A549 (cell line): ENCODE data around the gene ADGRG3. TPM values are rescaled to one million over a fixed set of nuclear protein-coding genes. Genes with fewer than 3 reads are reported as not detected.

Source experiments
- ATAC-seq, 2 experiments: fragments of 200-7000 bp in 1 of 2; fragments of >200 bp in 1 of 2; cut with Nextera tagmentation in 1 of 2; cut with Tn5 transposase in 1 of 2; 3 replicates each; pipeline versions ENCODE4 v1.8.0 to v1.9.1; 2018 to 2020; ENCODE audit warnings: mild to moderate bottlenecking in 1 of 2, moderate library complexity in 1 of 2
- CTCF ChIA-PET: fragments of 300-600 bp; sonication (Branson Sonifier 250); formaldehyde crosslinking; extraction: SDS; loops from one replicate; lab custom pipeline; 2021; ENCODE audit warnings: antibody characterized with exemption, inconsistent platforms; lab: Yijun Ruan, JAX
- POLR2A ChIA-PET: fragments of 350-600 bp; formaldehyde crosslinking; extraction: SDS; loops from one replicate; lab custom pipeline; 2021; ENCODE audit warnings: antibody characterized with exemption, inconsistent platforms; lab: Yijun Ruan, JAX
- DNase-seq, 2 experiments: peaks; one replicate each; pipeline versions ENCODE4 v3.0.0 to v3.0.0-alpha.2; 2011 to 2016; ENCODE audit warnings: low read depth in 1 of 2, low spot score in 1 of 2
- FAIRE-seq: peaks from 2 replicates; lab custom pipeline; 2011; peaks lifted over from hg19 to GRCh38; lab: Jason Lieb, UNC
- H3K27ac ChIP-seq, 2 experiments: fragments of >200 bp; sonication (Bioruptor Twin); formaldehyde crosslinking; 3 replicates each; pipeline ENCODE4 v1.5.1; 2016 to 2017
- H3K4me1 ChIP-seq: fragments of >200 bp; sonication (Bioruptor Twin); formaldehyde crosslinking; 3 replicates; pipeline ENCODE4 v1.6.1; 2016
- H3K4me2 ChIP-seq: fragments of >200 bp; sonication (Bioruptor Twin); formaldehyde crosslinking; 3 replicates; pipeline ENCODE4 v1.6.1; 2016
- H3K4me3 ChIP-seq: fragments of >200 bp; sonication (Bioruptor Twin); formaldehyde crosslinking; 3 replicates; pipeline ENCODE4 v1.5.1; 2016
- H3K9me3 ChIP-seq: fragments of >200 bp; sonication (Bioruptor Twin); formaldehyde crosslinking; 3 replicates; pipeline ENCODE4 v1.6.1; 2016
- BHLHE40 ChIP-seq: IDR thresholded peaks from 2 replicates; pipeline ENCODE4 v1.6.1; 2012; ENCODE audit warnings: low read depth, low read length, inconsistent platforms
- CEBPB ChIP-seq, 2 experiments: fragments of >200 bp in 1 of 2; sonication (Bioruptor Twin) in 1 of 2; formaldehyde crosslinking in 1 of 2; IDR thresholded peaks; 2 replicates each; pipeline ENCODE4 v1.6.1; 2012 to 2016
- EHMT2 ChIP-seq: fragments of 200-600 bp; sonication (generic); IDR thresholded peaks from 2 replicates; pipeline ENCODE4 v1.6.1; 2016; ENCODE audit warnings: antibody characterized with exemption, low read depth, mild to moderate bottlenecking, moderate library complexity
- EP300 ChIP-seq, 2 experiments: fragments of >200 bp; sonication (Bioruptor Twin); formaldehyde crosslinking; IDR thresholded peaks; 2 replicates in 1 of 2; 3 replicates in 1 of 2; pipeline ENCODE4 v1.6.1; 2016 to 2017
- FOSL2 ChIP-seq, 2 experiments: fragments of 450-650 bp in 1 of 2; fragments of >200 bp in 1 of 2; sonication (Bioruptor Twin) in 1 of 2; formaldehyde crosslinking; IDR thresholded peaks; 2 replicates each; pipeline versions ENCODE4 v1.5.0 to v1.6.1; 2016 to 2020; ENCODE audit warnings: mild to moderate bottlenecking in 1 of 2, moderate library complexity in 1 of 2
- FOXS1 ChIP-seq: fragments of 250-450 bp; sonication (Bioruptor Pico); IDR thresholded peaks from 2 replicates; pipeline ENCODE4 v1.5.0; 2020; ENCODE audit warnings: mild to moderate bottlenecking, moderate library complexity
- GATA3 ChIP-seq: IDR thresholded peaks from 2 replicates; pipeline ENCODE4 v1.6.1; 2012; ENCODE audit warnings: borderline replicate concordance
- HOXB5 ChIP-seq: fragments of 250-450 bp; sonication (Bioruptor Pico); IDR thresholded peaks from 2 replicates; pipeline ENCODE4 v1.5.0; 2020; ENCODE audit warnings: mild to moderate bottlenecking, moderate library complexity
- KDM5A ChIP-seq: fragments of 200-600 bp; sonication (generic); IDR thresholded peaks from 2 replicates; pipeline ENCODE4 v1.6.1; 2016; ENCODE audit warnings: antibody characterized with exemption, mild to moderate bottlenecking
- MAZ ChIP-seq: fragments of 150-350 bp; IDR thresholded peaks from 2 replicates; pipeline ENCODE4 v1.6.1; 2014; ENCODE audit warnings: antibody characterized with exemption, low read depth, low read length, borderline replicate concordance
- NPAS2 ChIP-seq: fragments of 250-450 bp; sonication (Bioruptor Pico); IDR thresholded peaks from 2 replicates; pipeline ENCODE4 v1.8.0; 2022; ENCODE audit warnings: mild to moderate bottlenecking, moderate library complexity, borderline replicate concordance
- NR3C1 ChIP-seq: fragments of >200 bp; sonication (Bioruptor Twin); formaldehyde crosslinking; IDR thresholded peaks from 3 replicates; pipeline ENCODE4 v1.6.1; 2017
- ZNF302 ChIP-seq: fragments of 250-450 bp; sonication (Bioruptor Pico); IDR thresholded peaks from 2 replicates; pipeline ENCODE4 v1.9.0; 2021; ENCODE audit warnings: inconsistent platforms, mild to moderate bottlenecking, moderate library complexity
- ZSCAN20 ChIP-seq: fragments of 250-450 bp; sonication (Bioruptor Pico); IDR thresholded peaks from 2 replicates; pipeline ENCODE4 v1.8.0; 2022; ENCODE audit warnings: mild to moderate bottlenecking, moderate library complexity
- WGBS: methylation state at CpG from one replicate; pipeline ENCODE4 v1.1.6; 2017; ENCODE audit errors: missing lambda C conversion rate; 5-methylcytosine and 5-hydroxymethylcytosine counted together
- polyA plus RNA-seq, 4 experiments: library from polyadenylated mRNA; depleted of rRNA in 3 of 4; stranded (reverse); fragments of >200 nt; fragmentation: RNase III in 1 of 4; extraction: RNeasy Plus Mini Kit Qiagen cat#74134 plus additional on column Dnase treatment in 1 of 4; gene quantifications; 2 replicates in 3 of 4; 3 replicates in 1 of 4; pipeline ENCODE4 v1.2.3, GENCODE V29; 2011 to 2017
- TF ChIP-seq, protein P1 (sequence below): IDR thresholded peaks from 2 replicates; pipeline ENCODE4 v1.6.1; 2012
- TF ChIP-seq, protein P2 (sequence below): fragments of >200 bp; sonication (Bioruptor Twin); formaldehyde crosslinking; IDR thresholded peaks from 3 replicates; pipeline ENCODE4 v1.5.1; 2016

The ADGRG3 gene
- polyA plus RNA-seq, 2 of the 4 experiments (the other 2 are of a cell fraction): 0.25 to 0.45 TPM

GRCh38 chr16:57642160-57643135 is 25.7 kb upstream of the ADGRG3 start:
- ChIA-PET CTCF (interaction anchor here (0.7 to 12.7 kb wide), 10 partner anchors 9 to 66 kb away, joined by 3 to 227 read pairs (median 4); partner anchors contain the start of gene ADGRG1), POLR2A (interaction anchor here (1.2 kb wide), 1 partner anchor 14 kb away, joined by 7 read pairs; the partner anchor contains the start of gene ADGRG1)
- WGBS: 80% methylated on average over 11 of the region's 11 CpGs
- Histone ChIP-seq H3K4me2 (peak overlapping the region; percentile 53), H3K27ac (peak overlapping the region; percentile 68 to 87), H3K4me3 (no peak overlapping the region), H3K9me3 (no peaks in the 10 kb centered on the region), H3K4me1 (peaks cover 57% of the 10 kb centered on the region)
- no peak for FAIRE-seq
- DNase-seq: no peak
- TF ChIP-seq GATA3: no peak
- no peak for TF ChIP-seq KDM5A
- no peak for TF ChIP-seq CEBPB (IDR thresholded peaks at IDR 0.05)
- TF ChIP-seq FOXS1: no peak
- no peak for TF ChIP-seq FOSL2 (IDR thresholded peaks at IDR 0.05)
- TF ChIP-seq FOSL2 (CRISPR knock-in tag; IDR thresholded peaks at IDR 0.05): no peak
- no peak for TF ChIP-seq HOXB5 (CRISPR knock-in tag)
- TF ChIP-seq ZSCAN20 (CRISPR knock-in tag): no peak
- no peak for ATAC-seq

GRCh38 chr16:57643147-57643874 is 24.8 kb upstream of the ADGRG3 start:
- ATAC-seq: peak; percentile 35 to 38
- Histone ChIP-seq H3K4me3 (no peak overlapping the region), H3K4me1 (peaks cover 57% of the 10 kb centered on the region), H3K9me3 (no peaks in the 10 kb centered on the region), H3K4me2 (peak overlapping the region; percentile 53), H3K27ac (peak overlapping the region; percentile 68 to 87)
- ChIA-PET POLR2A (interaction anchor here (1.2 kb wide), 1 partner anchor 15 kb away, joined by 7 read pairs; the partner anchor contains the start of gene ADGRG1), CTCF (interaction anchor here (0.6 to 12.7 kb wide), 8 partner anchors 9 to 67 kb away, joined by 3 to 227 read pairs (median 4); partner anchors contain the start of gene ADGRG1)
- TF ChIP-seq, protein P1, sequence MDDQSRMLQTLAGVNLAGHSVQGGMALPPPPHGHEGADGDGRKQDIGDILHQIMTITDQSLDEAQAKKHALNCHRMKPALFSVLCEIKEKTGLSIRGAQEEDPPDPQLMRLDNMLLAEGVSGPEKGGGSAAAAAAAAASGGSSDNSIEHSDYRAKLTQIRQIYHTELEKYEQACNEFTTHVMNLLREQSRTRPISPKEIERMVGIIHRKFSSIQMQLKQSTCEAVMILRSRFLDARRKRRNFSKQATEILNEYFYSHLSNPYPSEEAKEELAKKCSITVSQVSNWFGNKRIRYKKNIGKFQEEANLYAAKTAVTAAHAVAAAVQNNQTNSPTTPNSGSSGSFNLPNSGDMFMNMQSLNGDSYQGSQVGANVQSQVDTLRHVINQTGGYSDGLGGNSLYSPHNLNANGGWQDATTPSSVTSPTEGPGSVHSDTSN: no peak
- no peak for TF ChIP-seq ZNF302 (CRISPR knock-in tag)
- TF ChIP-seq CEBPB (IDR thresholded peaks at IDR 0.05): no peak
- TF ChIP-seq, protein P2, sequence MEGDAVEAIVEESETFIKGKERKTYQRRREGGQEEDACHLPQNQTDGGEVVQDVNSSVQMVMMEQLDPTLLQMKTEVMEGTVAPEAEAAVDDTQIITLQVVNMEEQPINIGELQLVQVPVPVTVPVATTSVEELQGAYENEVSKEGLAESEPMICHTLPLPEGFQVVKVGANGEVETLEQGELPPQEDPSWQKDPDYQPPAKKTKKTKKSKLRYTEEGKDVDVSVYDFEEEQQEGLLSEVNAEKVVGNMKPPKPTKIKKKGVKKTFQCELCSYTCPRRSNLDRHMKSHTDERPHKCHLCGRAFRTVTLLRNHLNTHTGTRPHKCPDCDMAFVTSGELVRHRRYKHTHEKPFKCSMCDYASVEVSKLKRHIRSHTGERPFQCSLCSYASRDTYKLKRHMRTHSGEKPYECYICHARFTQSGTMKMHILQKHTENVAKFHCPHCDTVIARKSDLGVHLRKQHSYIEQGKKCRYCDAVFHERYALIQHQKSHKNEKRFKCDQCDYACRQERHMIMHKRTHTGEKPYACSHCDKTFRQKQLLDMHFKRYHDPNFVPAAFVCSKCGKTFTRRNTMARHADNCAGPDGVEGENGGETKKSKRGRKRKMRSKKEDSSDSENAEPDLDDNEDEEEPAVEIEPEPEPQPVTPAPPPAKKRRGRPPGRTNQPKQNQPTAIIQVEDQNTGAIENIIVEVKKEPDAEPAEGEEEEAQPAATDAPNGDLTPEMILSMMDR: no peak
- no peak for TF ChIP-seq BHLHE40
- TF ChIP-seq EHMT2: no peak
- TF ChIP-seq FOXS1: no peak
- no peak for DNase-seq
- no peak for FAIRE-seq
- 37% methylated on average over 5 of the region's 7 CpGs for WGBS

DNA sequence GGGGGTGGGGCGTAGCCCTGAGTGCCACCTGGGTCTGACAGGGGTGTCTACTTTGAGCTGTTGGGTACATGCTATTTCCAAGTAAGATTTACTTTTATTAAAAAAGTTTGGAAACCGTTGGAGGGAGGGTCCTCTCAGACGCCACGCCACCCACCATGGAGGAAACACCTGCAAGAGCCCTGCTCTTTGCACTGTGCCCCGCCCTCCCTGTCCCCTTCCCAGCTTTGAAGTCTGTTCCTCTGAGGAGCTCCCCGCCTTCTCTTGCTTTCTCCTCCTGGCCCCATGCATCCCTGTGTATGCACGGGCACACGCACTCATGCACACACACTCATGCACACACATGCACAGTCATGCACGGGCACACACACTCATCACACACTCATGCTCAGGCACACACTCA is 24.2 kb upstream of the ADGRG3 start:
- 78% methylated on average over 9 of the region's 9 CpGs for WGBS
- peaks cover 57% of the 10 kb centered on the region for H3K4me1 ChIP-seq
- peak overlapping the region; percentile 53 for H3K4me2 ChIP-seq
- POLR2A ChIA-PET: interaction anchor here (1.2 kb wide), 1 partner anchor 16 kb away, joined by 7 read pairs; the partner anchor contains the start of gene ADGRG1
- peak overlapping the region; percentile 68 to 87 for H3K27ac ChIP-seq
- ATAC-seq (no peak; a peak in 1 of 6 replicates), FAIRE-seq (no peak), DNase-seq (no peak)
- H3K4me3 ChIP-seq: no peak overlapping the region
- CTCF ChIA-PET: interaction anchor here (0.6 to 12.7 kb wide), 8 partner anchors 9 to 67 kb away, joined by 3 to 227 read pairs (median 4); partner anchors contain the start of gene ADGRG1
- H3K9me3 ChIP-seq: no peaks in the 10 kb centered on the region
- TF ChIP-seq EP300 (IDR thresholded peaks at IDR 0.05) (no peak), GATA3 (no peak), NPAS2 (CRISPR knock-in tag) (no peak), MAZ (no peak), FOXS1 (no peak), NR3C1 (no peak)
- TF ChIP-seq, protein P2: no peak
